Measurements from ENCODE around the gene SORCS2. TPM values are rescaled to one million over a fixed set of nuclear protein-coding genes. Genes with fewer than 3 reads are reported as not detected.

Gene SORCS2
- total RNA-seq, 1 experiment from 2014 or later, result 4.1 TPM

- no peak overlapping the region for H3K4me3 ChIP-seq (ENCODE audit: low read length)
- H3K9me3 ChIP-seq (ENCODE audit: low read length), result no peaks in the 10 kb centered on the region
- no peaks in the 10 kb centered on the region for H4K20me1 ChIP-seq (ENCODE audit: low read length)
- no peak overlapping the region for H3K9ac ChIP-seq (ENCODE audit: low read length)
- no peak for DNase-seq
- TF ChIP-seq EZH2phosphoT487 (IDR thresholded peaks at IDR 0.05; ENCODE audit: borderline replicate concordance, low read length) (no peak), EZH2 (IDR thresholded peaks at IDR 0.05; ENCODE audit: low read length, unreplicated experiment) (no peak), CTCF (conservative IDR thresholded peaks at IDR 0.05; ENCODE audit: low read depth, low read length) (no peak)
- no peaks in the 10 kb centered on the region for H3F3A ChIP-seq (ENCODE audit: low read length, unreplicated experiment)
- no peak overlapping the region for H3K27ac ChIP-seq (ENCODE audit: low read length)
- H3K9me2 ChIP-seq (replicated peaks; ENCODE audit: low read length), result no peaks in the 10 kb centered on the region
- no peak overlapping the region for H2AFZ ChIP-seq (ENCODE audit: low read length)
- H3K79me2 ChIP-seq (ENCODE audit: low read length), result no peaks in the 10 kb centered on the region
- no peak overlapping the region for H3K4me2 ChIP-seq (ENCODE audit: low read length)
- H3K36me3 ChIP-seq (ENCODE audit: low read depth, low read length), result no peaks in the 10 kb centered on the region
- no TSS peak for BruUV-seq (replicated peaks)
- ChIA-PET CTCF (no interaction called here), POLR2A (ENCODE audit: unreplicated experiment) (no interaction called here)
- no peak for ATAC-seq
- intact Hi-C loops (cut with micrococcal nuclease), result no loop called here
- no peaks in the 10 kb centered on the region for H3K27me3 ChIP-seq (ENCODE audit: low read length)
- no peaks in the 10 kb centered on the region for H3K4me1 ChIP-seq (ENCODE audit: insufficient read depth, low read length)
These were observed 517.8 kb downstream of the SORCS2 start for GRCh38 chr4:7710126-7710525.

GRCh38 chr4:7710576-7711306 lies 518.4 kb downstream of the SORCS2 start:
- H4K20me1 ChIP-seq (ENCODE audit: low read length), result no peaks in the 10 kb centered on the region
- H3K79me2 ChIP-seq (ENCODE audit: low read length), result no peaks in the 10 kb centered on the region
- TF ChIP-seq EZH2 (IDR thresholded peaks at IDR 0.05; ENCODE audit: low read length, unreplicated experiment) (no peak), EZH2phosphoT487 (IDR thresholded peaks at IDR 0.05; ENCODE audit: borderline replicate concordance, low read length) (no peak), CTCF (conservative IDR thresholded peaks at IDR 0.05; ENCODE audit: low read depth, low read length) (no peak)
- no peaks in the 10 kb centered on the region for H3F3A ChIP-seq (ENCODE audit: low read length, unreplicated experiment)
- no peaks in the 10 kb centered on the region for H3K36me3 ChIP-seq (ENCODE audit: low read depth, low read length)
- CTCF ChIA-PET, result no interaction called here
- H3K9ac ChIP-seq (ENCODE audit: low read length), result no peak overlapping the region
- no peak overlapping the region for H3K4me3 ChIP-seq (ENCODE audit: low read length)
- POLR2A ChIA-PET (ENCODE audit: unreplicated experiment), result no interaction called here
- no TSS peak for BruUV-seq (replicated peaks)
- H3K27ac ChIP-seq (ENCODE audit: low read length), result no peak overlapping the region
- H3K9me3 ChIP-seq (ENCODE audit: low read length), result no peaks in the 10 kb centered on the region
- intact Hi-C loops (cut with micrococcal nuclease), result no loop called here
- H2AFZ ChIP-seq (ENCODE audit: low read length), result no peak overlapping the region
- no peaks in the 10 kb centered on the region for H3K27me3 ChIP-seq (ENCODE audit: low read length)
- H3K4me1 ChIP-seq (ENCODE audit: insufficient read depth, low read length), result no peaks in the 10 kb centered on the region
- DNase-seq, result no peak
- no peak for ATAC-seq
- H3K4me2 ChIP-seq (ENCODE audit: low read length), result no peak overlapping the region
- H3K9me2 ChIP-seq (replicated peaks; ENCODE audit: low read length), result no peaks in the 10 kb centered on the region

GRCh38 chr4:7711307-7711963 lies 519.1 kb downstream of the SORCS2 start:
- ATAC-seq, result no peak
- Histone ChIP-seq H3F3A (ENCODE audit: low read length, unreplicated experiment) (no peaks in the 10 kb centered on the region), H4K20me1 (ENCODE audit: low read length) (no peaks in the 10 kb centered on the region), H3K9me2 (replicated peaks; ENCODE audit: low read length) (no peaks in the 10 kb centered on the region), H2AFZ (ENCODE audit: low read length) (no peak overlapping the region), H3K4me1 (ENCODE audit: insufficient read depth, low read length) (no peaks in the 10 kb centered on the region), H3K27me3 (ENCODE audit: low read length) (no peaks in the 10 kb centered on the region), H3K4me2 (ENCODE audit: low read length) (no peak overlapping the region), H3K4me3 (ENCODE audit: low read length) (no peak overlapping the region), H3K27ac (ENCODE audit: low read length) (no peak overlapping the region), H3K79me2 (ENCODE audit: low read length) (no peaks in the 10 kb centered on the region), H3K36me3 (ENCODE audit: low read depth, low read length) (no peaks in the 10 kb centered on the region), H3K9me3 (ENCODE audit: low read length) (no peaks in the 10 kb centered on the region), H3K9ac (ENCODE audit: low read length) (no peak overlapping the region)
- no peak for DNase-seq
- no TSS peak for BruUV-seq (replicated peaks)
- POLR2A ChIA-PET (ENCODE audit: unreplicated experiment), result no interaction called here
- CTCF ChIA-PET, result no interaction called here
- TF ChIP-seq EZH2 (IDR thresholded peaks at IDR 0.05; ENCODE audit: low read length, unreplicated experiment) (no peak), EZH2phosphoT487 (IDR thresholded peaks at IDR 0.05; ENCODE audit: borderline replicate concordance, low read length) (no peak), CTCF (conservative IDR thresholded peaks at IDR 0.05; ENCODE audit: low read depth, low read length) (no peak)
- intact Hi-C loops (cut with micrococcal nuclease), result no loop called here

All from PC-3 (cell line).